Measurements from ENCODE around the gene UBAC1. TPM values are rescaled to one million over a fixed set of nuclear protein-coding genes. Genes with fewer than 3 reads are reported as not detected.

UBAC1 gene
- total RNA-seq, 1 donor from 2014 or later = 25.5 TPM

DNA sequence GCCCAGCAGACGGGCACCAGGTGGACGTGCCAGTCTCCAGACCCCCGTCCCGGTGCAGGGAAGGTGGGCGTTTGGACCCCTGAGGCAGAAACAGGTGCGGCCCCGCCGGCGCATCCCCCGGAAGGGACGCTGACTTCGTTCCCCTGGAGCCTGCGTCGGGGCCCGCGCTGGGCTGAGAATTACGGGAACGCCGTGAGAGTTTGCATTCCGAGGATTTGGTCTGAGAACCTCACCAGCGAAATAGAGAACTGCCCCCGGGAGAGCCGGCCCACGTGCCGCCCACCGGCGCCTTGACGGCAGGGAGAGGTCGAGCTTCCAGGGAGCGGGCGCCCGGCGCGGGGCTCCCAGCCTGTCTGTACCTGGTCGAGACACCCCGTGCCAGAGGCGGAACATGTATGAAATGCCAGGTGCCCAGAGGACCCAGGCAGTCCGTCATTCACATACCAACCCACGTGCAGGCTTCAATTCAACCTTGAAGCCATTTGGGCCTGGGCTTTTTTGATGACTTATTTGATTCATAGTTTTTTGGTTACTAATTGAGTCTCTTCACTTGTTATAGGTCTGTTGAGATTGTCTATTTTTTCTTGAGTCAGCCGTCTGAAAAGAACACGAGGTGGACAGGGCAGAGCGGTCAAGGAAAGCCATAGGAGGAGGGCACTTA lies 53.0 kb downstream of the UBAC1 start:
- H3K27me3 Mint-ChIP-seq = no peaks in the 10 kb centered on the region
- H3K4me3 Mint-ChIP-seq = peak overlapping the region; percentile 78
- TF ChIP-seq, protein P1, sequence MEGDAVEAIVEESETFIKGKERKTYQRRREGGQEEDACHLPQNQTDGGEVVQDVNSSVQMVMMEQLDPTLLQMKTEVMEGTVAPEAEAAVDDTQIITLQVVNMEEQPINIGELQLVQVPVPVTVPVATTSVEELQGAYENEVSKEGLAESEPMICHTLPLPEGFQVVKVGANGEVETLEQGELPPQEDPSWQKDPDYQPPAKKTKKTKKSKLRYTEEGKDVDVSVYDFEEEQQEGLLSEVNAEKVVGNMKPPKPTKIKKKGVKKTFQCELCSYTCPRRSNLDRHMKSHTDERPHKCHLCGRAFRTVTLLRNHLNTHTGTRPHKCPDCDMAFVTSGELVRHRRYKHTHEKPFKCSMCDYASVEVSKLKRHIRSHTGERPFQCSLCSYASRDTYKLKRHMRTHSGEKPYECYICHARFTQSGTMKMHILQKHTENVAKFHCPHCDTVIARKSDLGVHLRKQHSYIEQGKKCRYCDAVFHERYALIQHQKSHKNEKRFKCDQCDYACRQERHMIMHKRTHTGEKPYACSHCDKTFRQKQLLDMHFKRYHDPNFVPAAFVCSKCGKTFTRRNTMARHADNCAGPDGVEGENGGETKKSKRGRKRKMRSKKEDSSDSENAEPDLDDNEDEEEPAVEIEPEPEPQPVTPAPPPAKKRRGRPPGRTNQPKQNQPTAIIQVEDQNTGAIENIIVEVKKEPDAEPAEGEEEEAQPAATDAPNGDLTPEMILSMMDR (IDR thresholded peaks at IDR 0.05) = no peak
- peaks cover 4% of the 10 kb centered on the region for H3K9me3 Mint-ChIP-seq
- CTCF ChIA-PET = no interaction called here
- intact Hi-C loops (cut with micrococcal nuclease) = loop anchor here (5.0 kb wide), 2 partner anchors 46 to 574 kb away; partner anchors contain the start of gene SEC16A
- DNase-seq (no peak), ATAC-seq (ENCODE audit: low read depth) (no peak)
- peak overlapping the region; percentile 68 for H3K27ac Mint-ChIP-seq
- H3K36me3 Mint-ChIP-seq (ENCODE audit: low read depth) = peaks cover 33% of the 10 kb centered on the region
- peaks cover 41% of the 10 kb centered on the region for H3K4me1 Mint-ChIP-seq
- POLR2A ChIA-PET = interaction anchor here (1.0 kb wide), 1 partner anchor 60 kb away, joined by 3 read pairs; no protein-coding TSS in a partner anchor

DNA sequence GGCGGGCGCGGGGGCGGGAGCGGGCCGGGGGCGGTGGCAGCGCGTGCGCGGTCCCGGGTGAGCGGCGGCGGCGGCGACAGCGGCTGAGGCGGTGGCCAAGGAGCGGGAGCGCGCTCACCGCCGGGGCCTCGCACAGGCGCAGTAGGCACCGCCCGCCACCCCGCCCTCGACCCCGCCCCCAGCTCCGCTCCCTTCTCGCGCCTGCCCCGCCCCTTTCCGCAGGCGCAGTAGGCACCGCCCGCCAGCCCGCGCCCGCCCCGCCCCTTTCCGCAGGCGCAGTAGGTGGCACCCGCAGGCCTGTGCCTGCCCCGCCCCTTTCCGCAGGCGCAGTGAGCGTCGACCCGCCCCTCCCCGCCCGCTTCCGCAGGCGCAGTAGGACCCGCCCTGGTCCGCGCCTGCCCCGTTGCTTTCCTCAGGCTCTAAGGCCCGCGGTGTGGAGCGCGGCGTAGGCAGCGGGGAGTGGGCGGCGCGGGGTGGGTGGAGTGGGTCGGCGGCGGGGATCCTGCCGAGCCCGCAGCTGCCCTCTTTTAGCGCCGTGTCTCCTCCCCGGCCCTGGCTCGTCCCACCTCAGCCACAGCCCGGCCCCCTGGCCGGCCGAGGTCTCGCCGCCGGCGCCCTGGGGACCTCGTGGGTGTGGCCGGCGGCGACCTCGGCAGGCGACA lies 53.6 kb downstream of the UBAC1 start, which contains the start of gene CAMSAP1:
Gene CAMSAP1 (minus strand): TSS at position 116 of the 662 bp plus-strand sequence. CDS start 387 bp downstream, outside the sequence.
- peak; percentile 90 for ATAC-seq (ENCODE audit: low read depth)
- CTCF ChIA-PET = no interaction called here
- peak; percentile 94 for DNase-seq
- Mint-ChIP-seq H3K4me1 (peaks cover 44% of the 10 kb centered on the region), H3K27me3 (no peaks in the 10 kb centered on the region), H3K27ac (peak within 1 kb of the TSS; percentile 69), H3K4me3 (peak within 1 kb of the TSS; percentile 78), H3K9me3 (peaks cover 4% of the 10 kb centered on the region), H3K36me3 (ENCODE audit: low read depth) (peaks cover 33% of the 10 kb centered on the region)
- POLR2A ChIA-PET = interaction anchor here (0.5 to 1.0 kb wide), 4 partner anchors 61 to 1418 kb away, joined by 3 to 5 read pairs (median 4); no protein-coding TSS in a partner anchor
- TF ChIP-seq, protein P1 (IDR thresholded peaks at IDR 0.05) = no peak
- intact Hi-C loops (cut with micrococcal nuclease) = loop anchor here (1.0 to 5.0 kb wide), 6 partner anchors 20 to 575 kb away; partner anchors contain the start of genes SEC16A, TMEM250 and UBAC1

DNA sequence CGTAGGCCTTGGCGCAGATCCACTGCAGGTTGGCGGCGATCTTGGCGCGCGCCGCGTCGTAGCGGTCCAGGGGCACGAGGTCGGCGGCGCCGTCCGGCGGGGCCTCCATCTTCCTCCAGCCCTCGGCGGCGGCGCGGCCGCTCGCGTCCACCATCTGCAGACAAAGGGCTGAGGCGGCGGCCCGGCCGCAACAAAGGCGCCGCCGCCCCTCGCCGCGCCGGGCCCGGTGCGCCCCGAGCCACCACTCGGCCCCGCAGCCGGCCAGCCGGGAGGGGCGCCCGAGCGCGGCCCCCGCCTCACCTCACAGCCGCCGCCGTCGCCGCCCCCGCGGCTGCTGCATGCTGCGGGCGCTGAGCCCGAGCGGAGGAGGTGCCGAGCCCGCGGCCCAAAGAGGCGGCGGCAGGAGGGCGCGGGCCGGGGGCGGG lies 54.2 kb downstream of the UBAC1 start:
- DNase-seq (no peak), ATAC-seq (ENCODE audit: low read depth) (no peak)
- intact Hi-C loops (cut with micrococcal nuclease) = loop anchor here (1.0 to 5.0 kb wide), 6 partner anchors 20 to 575 kb away; partner anchors contain the start of genes SEC16A, TMEM250 and UBAC1
- ChIA-PET CTCF (no interaction called here), POLR2A (interaction anchor here (0.5 to 0.6 kb wide), 2 partner anchors 456 to 1419 kb away, joined by 5 read pairs; no protein-coding TSS in a partner anchor)
- TF ChIP-seq, protein P1 (IDR thresholded peaks at IDR 0.05) = no peak
- Mint-ChIP-seq H3K27ac (no peak overlapping the region), H3K4me1 (peaks cover 44% of the 10 kb centered on the region), H3K36me3 (ENCODE audit: low read depth) (peaks cover 28% of the 10 kb centered on the region), H3K27me3 (no peaks in the 10 kb centered on the region), H3K4me3 (peak overlapping the region; percentile 32), H3K9me3 (peaks cover 4% of the 10 kb centered on the region)

DNA sequence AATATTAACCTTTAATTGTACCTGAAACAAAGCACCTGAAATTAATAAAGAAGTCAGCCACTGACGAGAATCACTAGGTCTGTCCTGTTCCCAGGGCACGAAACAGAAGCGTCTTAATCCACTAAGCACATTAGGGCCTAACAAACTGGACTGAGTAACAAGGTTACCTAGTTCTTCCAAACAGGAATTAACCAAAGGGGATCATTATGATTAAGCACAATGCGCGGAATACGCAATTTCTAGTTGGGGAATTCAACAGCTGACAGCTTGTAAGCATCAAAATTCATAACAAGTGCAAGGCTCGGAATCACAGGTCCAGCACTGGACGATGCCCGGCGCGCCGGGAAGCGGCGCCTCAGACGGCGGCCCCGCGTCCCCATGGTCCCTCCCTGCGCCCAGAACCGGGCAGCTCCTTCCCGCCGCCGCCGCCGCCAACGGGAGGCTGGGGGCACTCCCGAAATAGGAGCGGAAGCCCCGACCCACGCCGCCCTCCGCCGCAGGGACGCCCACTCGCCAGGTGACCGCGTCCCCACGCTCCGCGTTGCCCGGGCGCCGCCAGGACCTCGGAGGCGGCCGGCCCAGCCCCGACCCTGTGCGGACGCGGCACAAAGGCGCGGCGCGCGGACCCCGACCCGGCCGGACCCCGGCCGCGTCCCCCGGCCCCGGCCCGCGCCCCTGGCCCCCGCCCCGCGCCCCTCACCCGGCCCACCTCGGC lies 54.7 kb downstream of the UBAC1 start:
- ChIA-PET POLR2A (no interaction called here), CTCF (no interaction called here)
- Mint-ChIP-seq H3K9me3 (peaks cover 4% of the 10 kb centered on the region), H3K4me3 (peak overlapping the region; percentile 77), H3K36me3 (ENCODE audit: low read depth) (peaks cover 23% of the 10 kb centered on the region), H3K27ac (peak overlapping the region; percentile 69), H3K27me3 (no peaks in the 10 kb centered on the region), H3K4me1 (peaks cover 42% of the 10 kb centered on the region)
- no peak for ATAC-seq (ENCODE audit: low read depth)
- DNase-seq = peak; percentile 23
- TF ChIP-seq, protein P1 (IDR thresholded peaks at IDR 0.05) = no peak
- intact Hi-C loops (cut with micrococcal nuclease) = loop anchor here (1.0 to 5.0 kb wide), 6 partner anchors 19 to 576 kb away; partner anchors contain the start of genes SEC16A, TMEM250 and UBAC1
